B cell (primary cell): ENCODE measurements around the gene DOCK4. TPM values are rescaled to one million over a fixed set of nuclear protein-coding genes. Genes with fewer than 3 reads are reported as not detected.

Experiments used
- ATAC-seq: fragments of 200-7000 bp; cut with Tn5 transposase; one replicate; pipeline ENCODE4 v1.10.0; 2021; ENCODE audit warnings: low read depth, mild to moderate bottlenecking, moderate number of reproducible peaks, moderate library complexity
- CTCF ChIA-PET: fragments of 350-600 bp; sonication (Branson Sonifier 250); formaldehyde crosslinking; loops from one replicate; lab custom pipeline; 2021; ENCODE audit warnings: antibody characterized with exemption, inconsistent platforms; lab: Charles Lee
- POLR2A ChIA-PET: fragments of 350-600 bp; sonication (Branson Sonifier 250); formaldehyde crosslinking; loops from one replicate; lab custom pipeline; 2021; ENCODE audit warnings: antibody characterized with exemption; lab: Charles Lee
- DNase-seq: peaks from one replicate; pipeline ENCODE4 v3.0.0; 2013
- H2AFZ ChIP-seq: 2 replicates; pipeline ENCODE4 v1.6.1; 2012; ENCODE audit warnings: mild to moderate bottlenecking, low read depth, low read length; ENCODE audit not compliant: insufficient read depth, poor library complexity, severe bottlenecking
- H3K27ac ChIP-seq, 2 donors: 1 replicate in 1 of 2; 2 replicates in 1 of 2; pipeline ENCODE4 v1.5.1; 2012 to 2013; ENCODE audit warnings: low read length in 2 of 2, mild to moderate bottlenecking in 2 of 2, moderate library complexity in 1 of 2
- H3K27me3 ChIP-seq, 4 experiments: fragments of 200-600 bp in 1 of 4; sonication (generic) in 1 of 4; replicated peaks in 1 of 4; 1 replicate in 2 of 4; 2 replicates in 2 of 4; pipeline versions ENCODE4 v1.6.1 to v1.7.0; 2013 to 2016; ENCODE audit warnings: low read length in 3 of 4, mild to moderate bottlenecking in 2 of 4, mixed read lengths in 1 of 4, moderate library complexity in 1 of 4; ENCODE audit not compliant: insufficient read depth in 4 of 4, control insufficient read depth in 3 of 4; ENCODE audit errors: control extremely low read depth in 1 of 4
- H3K36me3 ChIP-seq, 2 experiments: replicated peaks in 1 of 2; 1 replicate in 1 of 2; 2 replicates in 1 of 2; pipeline versions ENCODE4 v1.6.1 to v1.7.1; 2013; ENCODE audit warnings: low read length in 1 of 2; ENCODE audit not compliant: insufficient read depth in 2 of 2, control insufficient read depth in 1 of 2; ENCODE audit errors: control extremely low read depth in 1 of 2, extremely low read depth in 1 of 2
- H3K4me1 ChIP-seq, 2 donors: fragments of 200-600 bp in 1 of 2; sonication (generic) in 1 of 2; 1 replicate in 1 of 2; 2 replicates in 1 of 2; pipeline versions ENCODE4 v1.5.1 to v1.6.1; 2013 to 2017; ENCODE audit warnings: low read length in 2 of 2; ENCODE audit not compliant: control insufficient read depth in 2 of 2, insufficient read depth in 2 of 2
- H3K4me2 ChIP-seq: replicated peaks from 2 replicates; pipeline ENCODE3; 2012; ENCODE audit warnings: mild to moderate bottlenecking, low read depth, low read length; ENCODE audit not compliant: poor library complexity, severe bottlenecking
- H3K4me3 ChIP-seq, 5 experiments: fragments of 200-600 bp in 1 of 5; sonication (generic) in 1 of 5; 1 replicate in 3 of 5; 2 replicates in 2 of 5; pipeline versions ENCODE4 v1.5.1 to v1.7.0; 2011 to 2016; ENCODE audit warnings: low read length in 4 of 5, mild to moderate bottlenecking in 4 of 5, low read depth in 2 of 5, control low read depth in 1 of 5, moderate library complexity in 1 of 5; ENCODE audit not compliant: insufficient read depth in 1 of 5; ENCODE audit errors: control extremely low read depth in 1 of 5, extremely low read depth in 1 of 5
- H3K79me2 ChIP-seq: fragments of 200-600 bp; sonication (generic); one replicate; pipeline ENCODE4 v1.6.0; 2016; ENCODE audit warnings: low read length; ENCODE audit not compliant: control insufficient read depth, insufficient read depth
- H3K9ac ChIP-seq: fragments of 200-600 bp; sonication (generic); 2 replicates; pipeline ENCODE4 v1.6.1; 2017; ENCODE audit warnings: mild to moderate bottlenecking, low read length, moderate library complexity
- H3K9me3 ChIP-seq, 3 donors: one replicate each; pipeline versions ENCODE4 v1.6.1 to v1.7.1; 2013; ENCODE audit warnings: low read length in 2 of 3; ENCODE audit not compliant: control insufficient read depth in 2 of 3, insufficient read depth in 1 of 3; ENCODE audit errors: control extremely low read depth in 1 of 3
- H4K20me1 ChIP-seq: 2 replicates; pipeline ENCODE4 v1.6.0; 2012; ENCODE audit warnings: mild to moderate bottlenecking, low read length; ENCODE audit not compliant: insufficient read depth, control insufficient read depth, poor library complexity, severe bottlenecking
- H3K27ac Mint-ChIP-seq: one replicate; pipeline ENCODE4 v1.8.0; 2021; ENCODE audit warnings: mixed read lengths
- H3K27me3 Mint-ChIP-seq: one replicate; pipeline ENCODE4 v1.8.0; 2021; ENCODE audit warnings: mixed read lengths
- H3K4me1 Mint-ChIP-seq: one replicate; pipeline ENCODE4 v1.8.0; 2021; ENCODE audit warnings: mixed read lengths
- H3K4me3 Mint-ChIP-seq: one replicate; pipeline ENCODE4 v1.8.0; 2021; ENCODE audit warnings: mixed read lengths
- H3K9me3 Mint-ChIP-seq: one replicate; pipeline ENCODE4 v1.8.0; 2022; ENCODE audit warnings: mixed read lengths; ENCODE audit not compliant: insufficient read depth
- CTCF ChIP-seq: fragments of 200-600 bp; IDR thresholded peaks from one replicate; pipeline ENCODE4 v1.8.0; 2022; ENCODE audit warnings: antibody characterized with exemption, mild to moderate bottlenecking
- EZH2 ChIP-seq: IDR thresholded peaks from 2 replicates; pipeline ENCODE4 v1.6.1; 2012; ENCODE audit warnings: borderline replicate concordance, low read depth, mild to moderate bottlenecking, moderate library complexity, low read length; ENCODE audit not compliant: insufficient read depth, poor library complexity, severe bottlenecking
- WGBS: methylation state at CpG from one replicate; pipeline ENCODE4 v1.1.5; 2013; ENCODE audit warnings: missing lambda C conversion rate; ENCODE audit not compliant: insufficient coverage; 5-methylcytosine and 5-hydroxymethylcytosine counted together
- intact Hi-C: fragments of 100-400 bp; cut with micrococcal nuclease; formaldehyde crosslinking; loops from one replicate; pipeline ENCODE4 v1.10.0; 2022
- polyA plus RNA-seq: library from polyadenylated mRNA; depleted of rRNA; stranded (reverse); fragments of >200 nt; gene quantifications from 2 replicates; pipeline ENCODE4 v1.2.3, GENCODE V29; 2012
- total RNA-seq, 2 donors: library from RNA; stranded (reverse); fragments of 120-200 nt in 1 of 2; gene quantifications; 1 replicate in 1 of 2; 2 replicates in 1 of 2; pipeline versions ENCODE4 v1.2.3 to v1.2.4, GENCODE V29; 2013 to 2022

Gene DOCK4
- total and polyA plus RNA-seq, 2 donors (not counting 1 experiment from before 2014, with no cell fraction given): 0.03 to 4.1 TPM

- intact Hi-C loops: loop anchor here (10.0 kb wide), 1 partner anchor 1968 kb away; no protein-coding TSS in a partner anchor
- Histone ChIP-seq H3K4me1 (no peaks in the 10 kb centered on the region), H3K9me3 (no peaks in the 10 kb centered on the region), H3K27ac (no peak overlapping the region), H3K27me3 (no peaks in the 10 kb centered on the region), H3K36me3 (no peaks in the 10 kb centered on the region), H2AFZ (no peak overlapping the region), H3K79me2 (no peaks in the 10 kb centered on the region), H4K20me1 (no peaks in the 10 kb centered on the region), H3K9ac (no peak overlapping the region), H3K4me2 (no peak overlapping the region), H3K4me3 (no peak overlapping the region)
- CTCF ChIA-PET: interaction anchor here (1.5 kb wide), 1 partner anchor 11 kb away, joined by 4 read pairs; no protein-coding TSS in a partner anchor
- H3K4me1 Mint-ChIP-seq: no peaks in the 10 kb centered on the region
- H3K9me3 Mint-ChIP-seq: no peaks in the 10 kb centered on the region
- no peak overlapping the region for H3K27ac Mint-ChIP-seq
- 57% methylated on average over 1 of the region's 4 CpGs for WGBS
- DNase-seq: no peak
- peaks cover 6% of the 10 kb centered on the region for H3K27me3 Mint-ChIP-seq
- no peak overlapping the region for H3K4me3 Mint-ChIP-seq
- TF ChIP-seq CTCF (no peak), EZH2 (no peak)
- ATAC-seq: no peak
- POLR2A ChIA-PET: no interaction called here
Observed at GRCh38 chr7:111746950-111747349, 459.2 kb downstream of the DOCK4 start.

GRCh38 chr7:111744501-111745155 is 461.6 kb downstream of the DOCK4 start:
- POLR2A ChIA-PET: no interaction called here
- WGBS: 100% methylated on average over 1 of the region's 2 CpGs
- no peaks in the 10 kb centered on the region for H3K27me3 ChIP-seq

More at GRCh38 chr7:111744501-111745155, 461.6 kb downstream of the DOCK4 start:
- H3K4me1 ChIP-seq: no peaks in the 10 kb centered on the region
- no peak overlapping the region for H3K4me3 ChIP-seq
- no peak for TF ChIP-seq EZH2
- TF ChIP-seq CTCF: no peak
- Mint-ChIP-seq H3K4me1 (no peaks in the 10 kb centered on the region), H3K9me3 (no peaks in the 10 kb centered on the region), H3K27ac (no peak overlapping the region), H3K27me3 (peaks cover 10% of the 10 kb centered on the region), H3K4me3 (no peak overlapping the region)
- no peak overlapping the region for H3K4me2 ChIP-seq
- DNase-seq (no peak), ATAC-seq (no peak)
- intact Hi-C loops: loop anchor here (5.0 to 10.0 kb wide), 2 partner anchors 1153 to 1970 kb away; no protein-coding TSS in a partner anchor
- CTCF ChIA-PET: interaction anchor here (0.8 to 2.5 kb wide), 3 partner anchors 10 to 1677 kb away, joined by 3 to 11 read pairs (median 3); no protein-coding TSS in a partner anchor
- no peaks in the 10 kb centered on the region for H4K20me1 ChIP-seq
- no peak overlapping the region for H3K9ac ChIP-seq
- H3K27ac ChIP-seq: no peak overlapping the region
- H2AFZ ChIP-seq: no peak overlapping the region
- H3K36me3 ChIP-seq: no peaks in the 10 kb centered on the region
- no peaks in the 10 kb centered on the region for H3K79me2 ChIP-seq
- H3K9me3 ChIP-seq: no peaks in the 10 kb centered on the region
